H1 (cell line): ENCODE results near the gene GMFB.

Experiments used
- CEBPB ChIP-seq: IDR thresholded peaks from 2 replicates; pipeline ENCODE4 v1.6.1; 2012; ENCODE audit warnings: low read depth, low read length
- CTCF ChIP-seq, 3 experiments: IDR thresholded peaks; 1 replicate in 2 of 3; 2 replicates in 1 of 3; pipeline versions ENCODE4 v1.5.1 to v1.6.1; 2011; ENCODE audit warnings: low read length in 3 of 3, mild to moderate bottlenecking in 3 of 3, inconsistent platforms in 2 of 3, low read depth in 1 of 3, moderate library complexity in 1 of 3; ENCODE audit not compliant: insufficient read depth in 1 of 3; ENCODE audit errors: control extremely low read depth in 1 of 3
- EGR1 ChIP-seq: IDR thresholded peaks from 2 replicates; pipeline ENCODE4 v1.6.1; 2011; ENCODE audit warnings: low read depth, low read length, borderline replicate concordance
- EP300 ChIP-seq, 2 experiments: IDR thresholded peaks; 1 replicate in 1 of 2; 2 replicates in 1 of 2; pipeline ENCODE4 v1.6.1; 2011 to 2012; ENCODE audit warnings: low read depth in 2 of 2, low read length in 2 of 2, mild to moderate bottlenecking in 2 of 2, borderline replicate concordance in 1 of 2, inconsistent platforms in 1 of 2, moderate library complexity in 1 of 2
- EZH2 ChIP-seq: fragments of 200-600 bp; sonication (generic); IDR thresholded peaks from 2 replicates; pipeline ENCODE4 v1.7.1; 2012; ENCODE audit warnings: low read depth, mild to moderate bottlenecking, moderate library complexity, low read length, inconsistent platforms; ENCODE audit not compliant: severe bottlenecking
- HDAC6 ChIP-seq: IDR thresholded peaks from one replicate; pipeline ENCODE4 v1.7.1; 2012; ENCODE audit warnings: low read depth, mild to moderate bottlenecking, inconsistent platforms, low read length, moderate library complexity
- KDM1A ChIP-seq: fragments of 200-600, 300-600 bp; sonication (generic); IDR thresholded peaks from 2 replicates; pipeline ENCODE4 v1.7.1; 2016; ENCODE audit warnings: mild to moderate bottlenecking, low read length, borderline replicate concordance
- POLR2AphosphoS5 ChIP-seq: IDR thresholded peaks from 2 replicates; pipeline ENCODE4 v1.6.1; 2011; ENCODE audit warnings: low read depth, low read length
- RNF2 ChIP-seq: fragments of 200-900, 300-1000 bp; sonication (generic); IDR thresholded peaks from 2 replicates; pipeline ENCODE4 v1.7.1; 2016; ENCODE audit warnings: borderline replicate concordance, low read depth, mild to moderate bottlenecking, antibody characterized with exemption, low read length; ENCODE audit not compliant: poor library complexity, severe bottlenecking; ENCODE audit errors: missing control alignments
- TAF1 ChIP-seq: IDR thresholded peaks from 2 replicates; pipeline ENCODE4 v1.6.1; 2011; ENCODE audit warnings: mild to moderate bottlenecking, low read depth, low read length
- TBP ChIP-seq: IDR thresholded peaks from 2 replicates; pipeline ENCODE4 v1.6.1; 2011; ENCODE audit warnings: low read depth, low read length, improper control_type of control experiment
- YY1 ChIP-seq: IDR thresholded peaks from 2 replicates; pipeline ENCODE4 v1.6.1; 2011; ENCODE audit warnings: low read depth, mild to moderate bottlenecking, low read length
- TF ChIP-seq, protein P1 (sequence below): IDR thresholded peaks from 2 replicates; pipeline ENCODE4 v1.6.1; 2011; ENCODE audit warnings: low read depth, mild to moderate bottlenecking, low read length; ENCODE audit not compliant: insufficient read depth
- TF ChIP-seq, protein P2 (sequence below): IDR thresholded peaks from 2 replicates; pipeline ENCODE4 v1.6.1; 2011; ENCODE audit warnings: low read length, improper control_type of control experiment

DNA sequence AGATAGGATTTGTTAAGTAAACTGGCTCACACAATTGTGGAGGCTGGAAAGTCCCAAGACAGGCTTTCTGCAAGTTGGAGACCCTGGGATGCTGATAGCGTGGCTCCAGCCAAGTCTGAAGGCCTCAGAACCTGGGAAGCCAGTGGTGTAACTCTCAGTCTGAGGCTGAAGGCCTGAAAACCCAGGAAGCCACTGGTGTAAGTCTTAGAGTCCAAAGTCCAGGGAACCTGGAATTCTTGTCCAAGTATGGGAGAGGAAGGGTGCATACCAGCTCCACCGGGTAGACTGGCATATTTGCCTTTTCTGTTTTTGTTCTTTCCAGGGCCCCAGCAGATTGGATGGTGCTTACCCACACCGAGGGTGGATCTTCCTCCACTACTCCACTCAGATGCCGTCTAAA, 18.1 kb downstream of the GMFB start:
- TF ChIP-seq, protein P1, sequence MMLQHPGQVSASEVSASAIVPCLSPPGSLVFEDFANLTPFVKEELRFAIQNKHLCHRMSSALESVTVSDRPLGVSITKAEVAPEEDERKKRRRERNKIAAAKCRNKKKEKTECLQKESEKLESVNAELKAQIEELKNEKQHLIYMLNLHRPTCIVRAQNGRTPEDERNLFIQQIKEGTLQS = no peak
- no peak for TF ChIP-seq HDAC6
- no peak for TF ChIP-seq EP300 (IDR thresholded peaks at IDR 0.05; ENCODE audit: borderline replicate concordance in 1 of 2, low read depth in 2 of 2, low read length in 2 of 2)
- no peak for TF ChIP-seq CTCF (IDR thresholded peaks at IDR 0.05; ENCODE audit: control extremely low read depth in 1 of 3, insufficient read depth in 1 of 3, low read depth in 1 of 3, low read length in 3 of 3)
- TF ChIP-seq POLR2AphosphoS5 = no peak
- no peak for TF ChIP-seq EZH2
- TF ChIP-seq EGR1 = no peak
- TF ChIP-seq, protein P2, sequence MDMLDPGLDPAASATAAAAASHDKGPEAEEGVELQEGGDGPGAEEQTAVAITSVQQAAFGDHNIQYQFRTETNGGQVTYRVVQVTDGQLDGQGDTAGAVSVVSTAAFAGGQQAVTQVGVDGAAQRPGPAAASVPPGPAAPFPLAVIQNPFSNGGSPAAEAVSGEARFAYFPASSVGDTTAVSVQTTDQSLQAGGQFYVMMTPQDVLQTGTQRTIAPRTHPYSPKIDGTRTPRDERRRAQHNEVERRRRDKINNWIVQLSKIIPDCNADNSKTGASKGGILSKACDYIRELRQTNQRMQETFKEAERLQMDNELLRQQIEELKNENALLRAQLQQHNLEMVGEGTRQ = no peak
- no peak for TF ChIP-seq KDM1A
- no peak for TF ChIP-seq TAF1
- no peak for TF ChIP-seq RNF2
- TF ChIP-seq TBP = no peak
- no peak for TF ChIP-seq CEBPB
- no peak for TF ChIP-seq YY1
